ENCODE measurements around the gene TM4SF18. TPM values are rescaled to one million over a fixed set of nuclear protein-coding genes. Genes with fewer than 3 reads are reported as not detected.

TM4SF18 gene
- total RNA-seq, 1 experiment from 2014 or later = 9.8 TPM

DNA sequence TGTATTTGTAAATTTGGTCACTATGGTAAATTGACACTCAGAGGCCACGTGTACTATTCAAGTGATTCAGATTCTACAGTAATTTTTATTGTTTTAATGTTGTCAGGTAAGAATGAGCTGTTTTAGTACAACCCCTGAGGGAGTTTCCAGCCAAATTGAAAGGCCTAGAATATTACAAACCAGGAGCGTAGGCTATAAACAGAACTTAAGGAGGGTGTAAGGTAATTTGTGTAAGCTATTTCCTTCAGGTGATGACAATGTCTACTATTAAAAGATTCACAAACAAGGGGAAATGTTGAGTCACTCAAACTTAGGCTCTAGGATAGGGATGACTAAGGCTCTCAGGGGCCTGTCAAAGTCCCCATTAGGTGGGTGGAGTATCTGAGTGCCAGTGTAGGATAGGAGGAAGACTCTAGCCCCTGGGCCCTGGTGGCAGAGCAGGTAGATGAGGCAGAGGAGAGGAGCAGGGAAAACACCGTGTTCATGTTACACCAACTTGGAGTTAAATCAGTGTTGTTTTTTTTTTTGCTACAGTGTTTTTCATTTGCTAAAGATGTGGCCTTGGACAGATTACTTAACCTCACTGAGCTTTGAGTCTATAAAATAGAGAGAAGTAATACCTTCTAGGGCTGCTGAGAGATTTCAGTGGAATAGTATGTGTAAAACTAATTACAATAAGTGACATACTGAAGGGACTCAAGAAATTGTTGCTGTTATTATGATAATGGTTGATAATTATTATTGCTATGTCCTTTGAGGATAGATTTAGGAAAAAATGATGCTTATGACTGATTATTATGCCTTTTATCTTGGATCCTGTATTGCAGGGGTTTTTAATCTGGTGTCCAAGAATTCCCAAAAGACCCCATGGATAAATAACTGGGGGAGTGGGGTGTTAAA, 33.8 kb upstream of the TM4SF18 start:
- no peaks in the 10 kb centered on the region for H3K36me3 Mint-ChIP-seq (ENCODE audit: insufficient read depth in 1 of 3, low read depth in 3 of 3)
- WGBS (ENCODE audit: extremely low coverage, insufficient read length, low lambda C conversion rate) = no CpG with 5 or more reads among the region's 3 CpGs
- Histone ChIP-seq H2AK5ac (ENCODE audit: insufficient read length, low read length) (no peak overlapping the region), H2BK15ac (ENCODE audit: low read depth, low read length) (no peak overlapping the region), H3K23ac (ENCODE audit: insufficient read length, low read depth, low read length) (no peak overlapping the region), H3K14ac (ENCODE audit: insufficient read depth, low read length) (no peak overlapping the region), H3T11ph (ENCODE audit: low read length) (no peak overlapping the region), H2BK120ac (ENCODE audit: low read depth, low read length, poor library complexity, severe bottlenecking) (no peak overlapping the region), H4K5ac (ENCODE audit: insufficient read length, low read depth, low read length) (no peak overlapping the region), H2BK20ac (ENCODE audit: low read depth, low read length, poor library complexity, severe bottlenecking) (no peak overlapping the region), H4K20me1 (ENCODE audit: control insufficient read depth, insufficient read depth, insufficient read length) (no peaks in the 10 kb centered on the region), H2AFZ (ENCODE audit: low read length) (no peak overlapping the region), H3K9ac (ENCODE audit: extremely low read depth, insufficient read length, low read length) (no peak overlapping the region), H2BK5ac (ENCODE audit: insufficient read length, low read length) (no peak overlapping the region), H2BK12ac (ENCODE audit: insufficient read length, low read depth, low read length) (no peak overlapping the region), H3K56ac (ENCODE audit: insufficient read length, low read depth, low read length) (no peak overlapping the region), H3K27ac (ENCODE audit: insufficient read length, low read depth, low read length) (no peak overlapping the region), H3K27me3 (ENCODE audit: insufficient read depth, low read length) (no peaks in the 10 kb centered on the region), H3K4me1 (ENCODE audit: insufficient read depth, low read length) (peaks cover 5% of the 10 kb centered on the region), H3K23me2 (ENCODE audit: insufficient read length, low read depth, low read length, poor library complexity, severe bottlenecking) (no peaks in the 10 kb centered on the region), H3K9me3 (ENCODE audit: control insufficient read depth, low read depth, low read length) (no peaks in the 10 kb centered on the region), H3K79me1 (ENCODE audit: insufficient read depth, low read depth, low read length, poor library complexity, severe bottlenecking) (no peaks in the 10 kb centered on the region), H3K4me2 (ENCODE audit: insufficient read depth, insufficient read length, low read length) (no peak overlapping the region), H4K8ac (replicated peaks; ENCODE audit: insufficient read length, low read depth, low read length) (no peak overlapping the region), H3K4ac (ENCODE audit: low read depth, low read length) (no peak overlapping the region), H4K91ac (ENCODE audit: insufficient read length, low read depth, low read length) (no peak overlapping the region), H3K79me2 (ENCODE audit: insufficient read depth, low read length) (no peaks in the 10 kb centered on the region), H3K18ac (ENCODE audit: insufficient read length, low read depth, low read length) (no peak overlapping the region)
- no peak overlapping the region for H3K4me3 Mint-ChIP-seq
- H3K27ac Mint-ChIP-seq = peak overlapping the region in 2 of 3 experiments; percentile 53 to 65; a peak in 3 of 7 replicates
- H3K9me3 Mint-ChIP-seq = no peaks in the 10 kb centered on the region
- H3K4me1 Mint-ChIP-seq = peaks cover 54 to 57% of the 10 kb centered on the region in 2 experiments
- TF ChIP-seq, protein P1, sequence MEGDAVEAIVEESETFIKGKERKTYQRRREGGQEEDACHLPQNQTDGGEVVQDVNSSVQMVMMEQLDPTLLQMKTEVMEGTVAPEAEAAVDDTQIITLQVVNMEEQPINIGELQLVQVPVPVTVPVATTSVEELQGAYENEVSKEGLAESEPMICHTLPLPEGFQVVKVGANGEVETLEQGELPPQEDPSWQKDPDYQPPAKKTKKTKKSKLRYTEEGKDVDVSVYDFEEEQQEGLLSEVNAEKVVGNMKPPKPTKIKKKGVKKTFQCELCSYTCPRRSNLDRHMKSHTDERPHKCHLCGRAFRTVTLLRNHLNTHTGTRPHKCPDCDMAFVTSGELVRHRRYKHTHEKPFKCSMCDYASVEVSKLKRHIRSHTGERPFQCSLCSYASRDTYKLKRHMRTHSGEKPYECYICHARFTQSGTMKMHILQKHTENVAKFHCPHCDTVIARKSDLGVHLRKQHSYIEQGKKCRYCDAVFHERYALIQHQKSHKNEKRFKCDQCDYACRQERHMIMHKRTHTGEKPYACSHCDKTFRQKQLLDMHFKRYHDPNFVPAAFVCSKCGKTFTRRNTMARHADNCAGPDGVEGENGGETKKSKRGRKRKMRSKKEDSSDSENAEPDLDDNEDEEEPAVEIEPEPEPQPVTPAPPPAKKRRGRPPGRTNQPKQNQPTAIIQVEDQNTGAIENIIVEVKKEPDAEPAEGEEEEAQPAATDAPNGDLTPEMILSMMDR (conservative IDR thresholded peaks at IDR 0.05) = no peak
- no peaks in the 10 kb centered on the region; the same call in 1 of the 2 replicates for H3K27me3 Mint-ChIP-seq (ENCODE audit: low read depth)
- no peak for DNase-seq

All from H9 (cell line).